Esophagus (tissue), 2 donors: ENCODE data around the gene COG5. TPM values are rescaled to one million over a fixed set of nuclear protein-coding genes. Genes with fewer than 3 reads are reported as not detected.
"Not testable (repeated sequence)": the region's sequence is repeated elsewhere in the genome, so short reads cannot be mapped to it uniquely, and the experiment has no call there.

Experiments used
- H3K27ac ChIP-seq, 2 donors: one replicate each; pipeline ENCODE4 v1.5.1; 2013; ENCODE audit warnings: low read depth in 2 of 2, mild to moderate bottlenecking in 2 of 2, inconsistent platforms in 1 of 2, low read length in 1 of 2, moderate library complexity in 1 of 2
- H3K27me3 ChIP-seq, 2 donors: one replicate each; pipeline ENCODE4 v1.6.1; 2013; ENCODE audit warnings: low read length in 2 of 2, control low read depth in 1 of 2, mild to moderate bottlenecking in 1 of 2; ENCODE audit not compliant: insufficient read depth in 2 of 2, control insufficient read depth in 1 of 2
- H3K36me3 ChIP-seq, 2 donors: one replicate each; pipeline ENCODE4 v1.6.1; 2013; ENCODE audit warnings: low read length in 1 of 2; ENCODE audit not compliant: control insufficient read depth in 2 of 2, insufficient read depth in 2 of 2
- H3K4me1 ChIP-seq, 2 donors: one replicate each; pipeline ENCODE4 v1.6.1; 2013; ENCODE audit warnings: low read length in 1 of 2; ENCODE audit not compliant: control insufficient read depth in 2 of 2, insufficient read depth in 2 of 2
- H3K4me3 ChIP-seq, 2 donors: one replicate each; pipeline ENCODE4 v1.5.1; 2013; ENCODE audit warnings: low read length in 2 of 2, mild to moderate bottlenecking in 2 of 2, low read depth in 1 of 2, moderate library complexity in 1 of 2
- H3K9me3 ChIP-seq, 2 donors: one replicate each; pipeline ENCODE4 v1.6.1; 2013; ENCODE audit warnings: mild to moderate bottlenecking in 2 of 2, low read depth in 1 of 2, low read length in 1 of 2, moderate library complexity in 1 of 2; ENCODE audit not compliant: control insufficient read depth in 2 of 2, insufficient read depth in 1 of 2
- WGBS, 2 donors: extraction: QIAGEN DNeasy Blood & Tissue Kit; methylation state at CpG; one replicate each; pipeline ENCODE4 v1.1.7; 2013; 5-methylcytosine and 5-hydroxymethylcytosine counted together
- polyA plus RNA-seq, 2 donors: library from polyadenylated mRNA; stranded (reverse); fragments of 200-250 nt; gene quantifications; one replicate each; pipeline ENCODE4 v1.2.3, GENCODE V29; 2013
- donor health status: healthy with polysubstance abuse.
- donor health status: Bipolar disorder and iron deficiency.

The COG5 gene
- polyA plus RNA-seq, 2 donors, result 4.3 to 7.2 TPM

GRCh38 chr7:107220806-107221205 lies 342.9 kb downstream of the COG5 start:
- not testable (repeated sequence) for H3K4me3 ChIP-seq, H3K9me3 ChIP-seq, H3K27me3 ChIP-seq, H3K4me1 ChIP-seq, H3K36me3 ChIP-seq, H3K27ac ChIP-seq
- WGBS, 2 donors, result 95 to 96% methylated on average over 4 to 6 of the region's 6 CpGs

GRCh38 chr7:107220356-107220755 lies 343.4 kb downstream of the COG5 start:
- H3K9me3 ChIP-seq, result no peaks in the 10 kb centered on the region
- no peak overlapping the region for H3K27ac ChIP-seq
- WGBS, 2 donors, result 93 to 95% methylated on average over 5 of the region's 5 CpGs
- no peaks in the 10 kb centered on the region for H3K36me3 ChIP-seq
- no peaks in the 10 kb centered on the region for H3K27me3 ChIP-seq
- H3K4me3 ChIP-seq, result no peak overlapping the region
- no peaks in the 10 kb centered on the region for H3K4me1 ChIP-seq

- Histone ChIP-seq H3K4me3 (no peak overlapping the region), H3K27ac (no peak overlapping the region), H3K36me3 (no peaks in the 10 kb centered on the region), H3K27me3 (no peaks in the 10 kb centered on the region), H3K4me1 (no peaks in the 10 kb centered on the region), H3K9me3 (no peaks in the 10 kb centered on the region)
- WGBS, 2 donors, result 91 to 95% methylated on average over 2 of the region's 2 CpGs
Measured at GRCh38 chr7:107219563-107220244, 344.0 kb downstream of the COG5 start.

GRCh38 chr7:107213945-107214344 lies 349.8 kb downstream of the COG5 start:
- H3K4me3 ChIP-seq, result no peak overlapping the region
- H3K27ac ChIP-seq, result no peak overlapping the region
- H3K36me3 ChIP-seq, result peaks cover 3 to 12% of the 10 kb centered on the region in 2 donors
- H3K4me1 ChIP-seq, result no peaks in the 10 kb centered on the region
- H3K9me3 ChIP-seq, result no peaks in the 10 kb centered on the region
- H3K27me3 ChIP-seq, result no peaks in the 10 kb centered on the region

- peaks cover 3 to 12% of the 10 kb centered on the region in 2 donors for H3K36me3 ChIP-seq
- H3K27me3 ChIP-seq, result no peaks in the 10 kb centered on the region
- WGBS, 2 donors, result 91 to 92% methylated on average over 5 of the region's 5 CpGs
- no peak overlapping the region for H3K4me3 ChIP-seq
- H3K9me3 ChIP-seq, result no peaks in the 10 kb centered on the region
- H3K27ac ChIP-seq, result no peak overlapping the region
- H3K4me1 ChIP-seq, result no peaks in the 10 kb centered on the region
Measured at GRCh38 chr7:107213193-107213788, 350.4 kb downstream of the COG5 start.

- Histone ChIP-seq H3K4me1 (no peaks in the 10 kb centered on the region), H3K9me3 (no peaks in the 10 kb centered on the region), H3K27ac (no peak overlapping the region), H3K27me3 (no peaks in the 10 kb centered on the region), H3K4me3 (no peak overlapping the region), H3K36me3 (peaks cover 3 to 12% of the 10 kb centered on the region in 2 donors)
- 74 to 77% methylated on average over 2 of the region's 2 CpGs for WGBS, 2 donors
Measured at GRCh38 chr7:107212725-107213124, 351.0 kb downstream of the COG5 start.

- H3K4me1 ChIP-seq, result no peaks in the 10 kb centered on the region
- H3K4me3 ChIP-seq, result no peak overlapping the region
- H3K36me3 ChIP-seq, result peaks cover 7 to 12% of the 10 kb centered on the region in 2 donors
- H3K9me3 ChIP-seq, result no peaks in the 10 kb centered on the region
- H3K27ac ChIP-seq, result no peak overlapping the region
- no peaks in the 10 kb centered on the region for H3K27me3 ChIP-seq
- 98% methylated on average over 4 of the region's 4 CpGs for WGBS, 2 donors
Measured at GRCh38 chr7:107210400-107210799, 353.3 kb downstream of the COG5 start.

GRCh38 chr7:107209565-107209964 lies 354.2 kb downstream of the COG5 start:
- Histone ChIP-seq H3K9me3 (no peaks in the 10 kb centered on the region), H3K27ac (no peak overlapping the region), H3K36me3 (peaks cover 10 to 12% of the 10 kb centered on the region in 2 donors), H3K27me3 (no peaks in the 10 kb centered on the region), H3K4me3 (no peak overlapping the region), H3K4me1 (no peaks in the 10 kb centered on the region)
- 91 to 96% methylated on average over 4 of the region's 4 CpGs for WGBS, 2 donors

- Histone ChIP-seq H3K27ac (peak overlapping the region; percentile 30 to 44), H3K9me3 (no peaks in the 10 kb centered on the region), H3K36me3 (peaks cover 12 to 15% of the 10 kb centered on the region in 2 donors), H3K27me3 (no peaks in the 10 kb centered on the region), H3K4me3 (no peak overlapping the region), H3K4me1 (no peaks in the 10 kb centered on the region)
- WGBS, 2 donors, result 90 to 93% methylated on average over 5 of the region's 5 CpGs
Measured at GRCh38 chr7:107208563-107208962, 355.2 kb downstream of the COG5 start.

- WGBS, 2 donors, result 64 to 67% methylated on average over 3 of the region's 3 CpGs
- Histone ChIP-seq H3K9me3 (no peaks in the 10 kb centered on the region), H3K4me1 (no peaks in the 10 kb centered on the region), H3K4me3 (no peak overlapping the region), H3K36me3 (peaks cover 12 to 15% of the 10 kb centered on the region in 2 donors), H3K27me3 (no peaks in the 10 kb centered on the region), H3K27ac (peak overlapping the region in 1 of 2 donors; percentile 30)
Measured at GRCh38 chr7:107208024-107208521, 355.6 kb downstream of the COG5 start.
